GM12874 (cell line): ENCODE results near the gene GABBR2.

Source experiments
- CTCF ChIP-seq: IDR thresholded peaks from 2 replicates; pipeline ENCODE4 v1.5.1; 2011; ENCODE audit warnings: low read depth, mild to moderate bottlenecking, control low read depth, low read length, moderate library complexity; ENCODE audit not compliant: insufficient read depth

Gene GABBR2

GRCh38 chr9:98432960-98433359 is 275.8 kb downstream of the GABBR2 start:
- no peak for TF ChIP-seq CTCF

GRCh38 chr9:98432134-98432533 is 276.6 kb downstream of the GABBR2 start:
- TF ChIP-seq CTCF = no peak

GRCh38 chr9:98430535-98431292 is 278.0 kb downstream of the GABBR2 start:
- TF ChIP-seq CTCF = no peak

GRCh38 chr9:98429613-98430012 is 279.1 kb downstream of the GABBR2 start:
- TF ChIP-seq CTCF = no peak

GRCh38 chr9:98428454-98428853 is 280.3 kb downstream of the GABBR2 start:
- TF ChIP-seq CTCF = no peak

GRCh38 chr9:98427491-98427890 is 281.2 kb downstream of the GABBR2 start:
- no peak for TF ChIP-seq CTCF

GRCh38 chr9:98425079-98425478 is 283.7 kb downstream of the GABBR2 start:
- TF ChIP-seq CTCF = no peak
